Limb (tissue), 2 donors: ENCODE measurements around the gene DMRT1.

Source experiments
- DNase-seq, 2 donors: peaks; one replicate each; pipeline ENCODE4 v3.0.0-alpha.2; 2016; ENCODE audit errors: extremely low spot score in 2 of 2

The DMRT1 gene

DNA sequence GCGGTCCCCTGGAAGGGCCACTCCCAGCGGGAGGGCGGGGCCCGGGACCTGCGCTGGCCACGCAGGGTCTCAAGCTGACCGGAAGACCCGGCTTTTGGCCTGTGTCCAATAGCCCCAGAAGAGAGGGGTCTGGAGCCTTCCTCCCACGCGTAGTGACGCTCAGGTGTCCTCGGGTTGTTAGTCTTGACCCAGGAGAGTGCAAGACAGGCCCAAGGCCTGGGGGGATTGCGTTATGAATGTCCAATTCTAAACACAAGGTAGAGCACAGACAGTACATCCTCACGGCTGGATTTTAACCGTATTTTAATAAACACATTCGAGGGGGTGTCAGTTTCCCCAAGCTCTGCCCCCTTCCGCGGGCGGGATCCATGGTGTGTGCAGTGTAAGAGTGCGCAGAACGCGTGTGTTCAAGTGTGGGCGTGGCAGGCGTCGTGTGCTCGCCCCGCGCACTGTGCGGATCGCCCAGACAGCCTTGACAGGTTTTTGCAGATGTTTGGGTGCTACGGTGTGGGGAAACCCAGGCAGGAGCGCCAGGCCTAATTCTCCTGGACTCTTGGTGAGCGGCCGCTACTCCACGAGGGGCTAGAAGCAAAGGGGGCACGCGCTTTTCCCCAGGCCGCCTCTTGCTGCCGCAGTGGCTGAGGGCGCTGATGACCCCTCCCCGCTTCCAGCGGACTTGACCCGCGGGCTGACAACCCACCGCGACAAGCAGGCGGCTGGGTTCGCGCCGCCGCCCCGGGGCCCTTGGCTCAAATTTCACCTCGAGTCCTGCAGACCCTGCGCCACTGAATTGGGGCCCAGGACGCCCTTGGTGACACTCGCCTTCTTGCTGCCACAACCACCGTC is 128.9 kb downstream of the DMRT1 start:
- DNase-seq: peak in 1 of 2 donors; percentile 49

DNA sequence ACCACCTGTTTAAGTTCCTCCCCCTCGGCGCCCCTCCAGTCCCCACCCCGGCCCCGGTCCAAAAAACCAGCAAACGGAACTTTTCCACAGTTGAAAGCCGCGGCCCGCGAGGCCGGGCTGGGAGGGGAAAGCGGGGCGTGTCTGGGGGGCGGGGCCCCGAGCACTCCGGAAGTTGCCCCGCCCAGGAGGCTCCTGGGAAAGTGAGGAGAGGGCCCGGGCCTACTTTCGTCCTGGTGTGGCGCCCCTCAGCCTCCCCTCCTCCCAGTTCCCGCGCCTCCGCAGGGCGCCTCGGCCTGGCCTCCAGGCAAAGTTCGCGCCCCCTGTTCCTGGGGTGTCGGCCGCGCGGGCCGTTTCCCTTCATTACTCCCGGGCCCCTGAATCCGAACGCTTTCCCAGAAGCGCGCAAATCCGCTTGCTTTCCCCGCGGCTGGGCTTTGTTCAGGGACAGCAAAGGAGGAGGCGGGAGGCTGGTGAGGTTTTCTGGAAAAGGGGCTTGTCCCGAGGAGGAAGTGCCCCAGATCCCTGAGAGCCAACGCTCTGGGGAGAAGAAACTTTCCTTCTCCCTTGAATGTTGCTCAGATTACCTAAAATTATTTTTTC is 130.5 kb downstream of the DMRT1 start:
- peak in 1 of 2 donors; percentile 74 for DNase-seq

DNA sequence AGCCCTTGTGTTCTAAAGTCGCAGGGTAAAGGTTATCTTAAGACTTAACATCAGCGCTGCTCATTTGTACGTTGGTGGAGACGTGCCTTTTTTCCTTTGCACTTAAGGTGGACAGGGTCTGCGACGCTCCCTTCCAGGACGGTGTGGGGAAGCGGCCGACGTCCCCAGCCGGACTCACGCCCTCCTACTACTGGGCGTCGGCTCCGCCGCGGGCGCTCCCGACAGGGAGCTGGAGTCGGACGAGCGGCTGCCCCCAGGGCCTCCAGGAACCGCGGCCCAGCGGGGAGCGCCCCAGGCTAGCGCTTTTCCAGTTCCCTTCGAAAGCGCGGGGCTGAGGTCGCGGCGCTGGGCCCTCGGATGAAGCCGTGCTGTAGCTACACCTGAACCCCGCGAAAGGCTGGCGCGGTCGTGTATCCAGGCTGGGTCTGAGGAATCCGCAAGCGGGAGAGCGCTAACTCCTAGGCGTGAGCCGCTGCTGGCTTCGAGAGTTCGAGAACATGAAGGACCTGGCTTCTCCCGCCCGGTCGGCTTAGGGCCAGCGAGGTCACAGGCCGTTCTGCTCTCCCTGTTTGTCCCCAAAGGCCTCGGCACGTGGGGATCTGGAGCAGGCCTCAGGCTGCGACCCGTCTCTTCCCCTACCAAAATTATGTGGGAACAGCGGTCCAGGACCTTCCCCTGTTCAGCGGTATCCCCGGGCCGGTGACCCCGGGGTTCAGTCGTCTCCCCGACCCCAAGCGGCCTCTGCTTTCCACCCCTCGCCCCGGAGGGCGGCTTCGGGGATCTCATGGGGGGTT is 131.2 kb downstream of the DMRT1 start:
- DNase-seq: peak in 1 of 2 donors; percentile 51

DNA sequence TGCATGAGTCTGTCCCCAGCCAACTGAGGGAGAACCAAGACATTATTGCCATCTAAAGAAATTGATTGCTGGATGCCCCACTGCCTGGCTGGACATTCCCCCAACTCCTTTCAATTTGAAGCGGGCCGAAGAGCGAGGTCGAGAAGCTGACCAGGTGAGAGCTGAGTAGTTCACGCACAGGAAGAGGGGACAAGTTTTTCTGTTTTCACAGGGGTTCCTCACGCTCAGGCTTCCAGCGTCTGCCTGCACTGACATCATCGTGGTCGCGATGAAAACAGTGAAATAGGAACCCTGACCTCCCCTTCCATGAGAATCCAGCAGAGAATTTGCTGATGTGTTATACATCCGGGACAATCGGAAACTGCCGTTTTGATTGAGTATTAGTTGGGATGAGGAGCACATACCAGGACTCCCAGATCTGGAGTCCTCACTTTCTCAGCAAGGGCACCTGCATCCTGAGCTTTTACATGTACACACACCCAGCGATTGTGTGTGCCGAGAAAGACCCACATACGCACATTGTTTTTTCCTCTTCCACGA is 131.9 kb downstream of the DMRT1 start:
- DNase-seq: no peak

DNA sequence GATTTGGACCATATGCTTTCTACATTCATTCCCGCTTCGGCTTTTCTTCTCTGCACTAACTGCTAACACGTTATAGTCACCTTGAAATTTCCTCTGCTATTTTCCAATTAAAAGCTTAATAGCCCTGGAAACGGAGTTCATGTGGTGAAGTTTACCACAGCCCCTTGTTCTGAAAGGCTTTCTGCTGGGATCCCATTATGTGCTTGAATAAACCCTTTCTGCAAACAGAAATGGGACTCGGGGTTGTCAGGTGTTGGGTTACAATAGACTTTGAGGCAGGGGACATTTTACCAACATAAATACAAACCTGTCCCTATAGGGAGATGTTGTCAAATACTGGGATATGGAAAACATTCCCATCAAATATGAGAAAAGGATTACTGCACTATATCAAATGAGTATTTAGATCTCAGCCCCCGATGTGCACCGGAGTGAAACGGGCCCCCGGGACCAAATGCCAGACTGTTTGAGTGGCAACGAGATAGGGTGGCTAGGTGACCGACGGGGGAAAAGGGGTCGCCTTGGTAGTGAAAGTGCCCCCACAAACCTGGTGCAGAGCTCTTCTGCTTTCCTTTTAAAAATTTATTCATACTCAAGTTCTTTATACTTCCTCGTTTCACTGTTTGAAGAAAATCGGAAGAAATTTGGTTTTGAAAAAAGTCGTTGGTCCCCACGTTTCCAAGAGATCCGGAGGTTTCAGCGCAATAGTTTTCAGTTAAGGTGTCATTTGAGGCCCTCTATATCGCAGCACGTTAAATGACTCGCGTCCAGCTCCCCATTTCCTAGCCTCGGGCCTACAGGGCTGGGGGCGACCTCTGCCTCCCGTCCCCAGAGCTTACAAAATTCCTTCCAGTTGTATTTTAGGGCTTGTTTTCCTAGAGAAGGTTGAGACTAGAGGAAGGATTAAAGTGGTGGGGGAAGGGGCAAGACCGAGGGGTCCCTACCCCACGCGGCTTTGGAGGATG is 132.8 kb downstream of the DMRT1 start:
- DNase-seq: no peak

DNA sequence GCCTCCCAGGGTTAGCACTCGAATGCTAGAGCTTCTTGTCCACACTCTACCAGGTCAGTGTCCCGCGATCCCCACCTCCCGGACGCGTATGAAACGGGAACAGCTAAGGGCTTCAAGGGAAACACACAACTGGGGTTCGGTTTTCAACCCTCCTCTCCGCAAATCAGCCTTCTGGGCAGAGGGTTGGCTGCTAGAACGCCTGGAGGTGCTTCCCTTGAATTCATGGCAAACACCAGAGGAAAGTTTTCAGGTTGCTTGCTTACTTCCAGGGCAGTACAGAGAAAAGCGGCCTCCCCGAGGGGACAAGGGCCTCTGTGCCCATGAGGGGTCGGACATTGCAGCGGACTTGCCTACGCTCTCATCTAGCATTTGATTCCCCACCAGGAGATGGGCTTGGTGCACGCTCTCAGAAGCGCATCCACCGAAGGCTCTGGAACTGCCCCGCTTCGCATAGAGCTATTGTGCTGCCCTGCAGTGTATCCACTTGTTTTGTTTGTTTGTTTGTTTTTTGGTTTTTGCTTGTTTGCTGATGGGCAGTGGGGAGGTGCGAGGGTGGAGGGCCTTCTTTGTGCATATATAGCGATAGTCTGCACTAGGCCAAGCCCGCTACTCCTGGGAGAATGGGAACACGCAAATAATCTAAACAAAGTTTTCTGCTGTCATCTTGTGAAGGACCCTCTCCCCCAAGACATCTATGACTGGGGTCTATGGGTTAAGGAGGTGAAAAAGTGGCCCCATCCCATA is 133.7 kb downstream of the DMRT1 start:
- DNase-seq: peak in 1 of 2 donors; percentile 54

DNA sequence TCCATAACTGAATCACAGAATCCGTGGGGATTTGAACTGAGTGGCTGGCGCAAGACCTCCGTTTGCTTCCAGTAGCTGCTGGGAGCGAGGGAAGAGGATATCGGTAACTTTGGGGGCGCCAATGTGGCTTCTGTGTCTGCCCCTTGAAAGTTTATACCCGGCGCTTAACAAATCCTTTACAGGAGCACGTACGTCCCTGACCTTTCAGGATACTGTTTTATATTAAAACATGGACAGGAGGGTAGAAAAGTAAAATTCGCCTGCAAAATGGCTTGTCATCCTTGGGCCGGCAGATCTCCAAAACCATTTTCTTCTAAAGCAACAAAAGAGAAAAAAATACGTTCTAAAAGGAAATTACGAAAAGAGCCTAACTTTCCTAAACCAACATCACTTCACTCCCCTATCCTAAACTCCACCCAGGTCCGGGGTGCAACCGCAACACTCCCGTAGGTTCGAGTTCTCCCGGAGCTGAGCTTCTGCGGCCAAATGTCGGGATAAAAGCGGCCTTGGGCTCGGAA is 134.3 kb downstream of the DMRT1 start:
- DNase-seq: peak in 1 of 2 donors; percentile 38

DNA sequence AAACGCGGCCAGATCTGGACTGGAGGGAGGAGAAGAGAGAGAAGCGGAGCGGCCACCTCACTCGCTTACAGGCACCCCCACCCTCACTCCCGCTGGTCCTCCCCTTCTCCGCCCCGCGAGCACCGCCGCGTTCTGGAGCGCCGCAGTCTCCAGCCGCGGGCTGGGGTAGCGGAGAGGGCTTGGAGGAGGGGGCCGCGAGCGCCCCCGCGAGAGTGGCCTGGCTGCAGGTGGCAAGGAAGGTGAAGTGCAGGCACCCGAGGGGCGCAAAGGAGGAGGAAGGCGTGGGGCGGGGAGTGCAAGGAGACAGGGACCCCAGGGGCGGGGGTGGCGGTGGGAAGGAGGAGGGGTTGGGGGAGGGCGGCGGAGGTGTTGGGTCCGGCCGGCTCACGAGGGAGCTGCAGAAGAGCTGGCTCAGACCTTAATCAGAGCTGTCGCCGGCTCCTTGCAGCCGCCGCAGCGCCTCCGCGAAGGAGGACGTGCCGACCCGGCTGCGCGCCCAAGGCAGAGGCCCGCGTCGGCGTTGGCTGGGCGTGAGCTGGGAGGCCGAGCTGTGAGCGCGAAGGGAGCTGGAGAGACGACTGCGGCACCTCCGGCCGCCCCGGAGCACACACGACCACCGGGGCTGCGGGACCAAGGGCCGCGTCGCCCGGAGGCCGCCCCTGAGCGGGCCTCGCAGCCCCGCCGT is 134.9 kb downstream of the DMRT1 start, which contains the start of gene DMRT3:
TSS of gene DMRT3 (plus strand) at position 398 of the 685 bp plus-strand sequence. CDS start 347 bp downstream, outside the sequence.
- peak in 1 of 2 donors; percentile 65 for DNase-seq

DNA sequence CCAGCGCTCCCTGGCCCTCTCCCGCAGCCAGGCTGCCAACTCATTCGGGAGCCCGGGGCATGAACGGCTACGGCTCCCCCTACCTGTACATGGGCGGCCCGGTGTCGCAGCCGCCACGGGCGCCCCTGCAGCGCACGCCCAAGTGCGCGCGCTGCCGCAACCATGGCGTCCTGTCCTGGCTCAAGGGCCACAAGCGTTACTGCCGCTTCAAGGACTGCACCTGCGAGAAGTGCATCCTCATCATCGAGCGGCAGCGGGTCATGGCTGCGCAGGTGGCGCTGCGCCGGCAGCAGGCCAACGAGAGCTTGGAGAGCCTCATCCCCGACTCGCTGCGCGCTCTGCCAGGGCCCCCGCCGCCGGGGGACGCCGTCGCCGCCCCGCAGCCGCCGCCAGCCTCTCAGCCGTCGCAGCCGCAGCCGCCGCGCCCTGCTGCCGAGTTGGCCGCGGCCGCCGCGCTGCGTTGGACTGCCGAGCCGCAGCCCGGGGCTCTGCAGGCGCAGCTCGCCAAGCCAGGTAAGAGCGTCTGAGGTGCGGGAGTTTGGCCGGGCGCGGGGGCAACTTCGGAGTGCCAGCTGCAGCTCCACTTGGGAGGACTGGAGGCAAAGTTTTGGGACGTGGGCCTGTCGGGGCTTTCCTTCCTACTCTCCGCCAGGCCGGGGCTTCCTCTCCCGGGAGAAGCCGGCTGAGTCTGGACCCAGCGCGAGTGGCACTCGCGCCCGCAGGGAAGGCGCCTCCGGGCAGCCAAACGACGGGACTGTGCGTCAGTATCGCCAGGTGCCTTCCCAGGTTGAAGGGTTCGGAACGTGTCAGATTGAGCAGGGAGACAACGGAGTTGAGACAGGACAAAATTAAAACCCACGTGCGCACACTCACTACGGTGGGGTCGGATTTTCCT is 135.7 kb downstream of the DMRT1 start:
- peak in 1 of 2 donors; percentile 57 for DNase-seq

DNA sequence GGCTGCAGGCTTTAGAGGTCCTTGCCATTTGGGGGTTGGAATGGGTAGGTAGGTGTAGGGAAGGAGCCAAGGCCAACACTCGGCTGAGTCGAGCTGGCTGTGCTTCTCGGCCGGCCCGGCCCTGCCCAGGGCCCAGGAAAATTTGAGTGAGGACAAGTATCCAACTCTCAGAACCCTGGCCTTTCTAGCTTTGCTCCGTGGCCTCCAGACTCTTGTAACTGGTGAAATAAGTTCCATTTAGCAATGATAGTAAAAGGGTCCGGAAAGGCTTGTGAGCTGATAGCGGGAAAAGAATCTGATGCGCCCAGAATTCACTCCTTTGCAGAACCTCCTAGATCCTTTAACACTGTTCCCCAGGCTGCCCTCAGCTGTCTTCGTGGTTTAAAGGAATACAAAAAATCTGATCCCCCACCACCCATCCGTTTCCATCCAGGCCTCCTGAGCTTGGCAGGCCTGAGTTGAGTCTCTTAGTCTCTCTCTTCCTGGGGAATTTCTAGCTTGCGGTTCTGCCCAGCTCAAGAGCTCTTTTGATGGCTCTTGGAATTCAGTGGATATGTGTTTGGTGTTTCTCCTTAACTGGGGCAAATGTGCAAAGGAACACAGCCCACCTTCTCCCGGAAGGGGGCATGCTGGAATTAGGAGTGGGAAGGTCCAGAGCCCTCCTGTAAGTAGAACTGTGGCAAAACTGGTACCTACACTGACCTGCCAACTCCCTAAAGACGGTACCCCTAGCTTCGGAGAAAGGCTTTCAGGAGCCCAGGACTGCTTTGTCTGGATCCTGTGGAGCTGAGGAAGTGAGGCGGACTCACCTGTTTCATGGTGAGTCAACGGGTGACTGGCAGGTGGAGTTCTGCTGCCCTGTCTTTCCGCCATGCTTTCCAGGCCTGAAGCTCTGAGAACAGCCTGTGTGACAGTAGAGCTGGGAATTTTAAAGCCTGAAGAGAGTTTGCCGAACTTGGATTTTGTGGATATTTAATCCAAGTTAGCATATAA is 136.6 kb downstream of the DMRT1 start:
- DNase-seq: peak in 1 of 2 donors; percentile 31

DNA sequence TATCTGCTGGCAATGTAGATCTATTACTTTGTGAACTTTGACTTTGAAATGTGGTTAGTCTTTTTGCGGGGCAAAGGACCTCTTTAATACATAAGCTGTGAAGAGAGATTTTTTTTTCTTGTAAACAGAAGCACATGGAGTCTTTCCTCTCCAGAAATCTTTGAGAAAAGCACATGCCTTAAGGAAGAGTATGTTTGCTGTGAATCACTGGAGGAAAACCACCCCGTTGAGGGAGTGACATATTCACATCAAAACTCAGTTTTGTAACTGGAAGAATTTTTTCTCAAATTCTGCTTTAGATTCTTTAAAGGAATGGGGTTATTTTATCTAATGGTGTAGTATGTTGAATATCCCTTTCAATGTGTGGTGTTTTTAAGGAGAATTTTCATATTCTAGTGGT is 138.5 kb downstream of the DMRT1 start:
- no peak for DNase-seq

DNA sequence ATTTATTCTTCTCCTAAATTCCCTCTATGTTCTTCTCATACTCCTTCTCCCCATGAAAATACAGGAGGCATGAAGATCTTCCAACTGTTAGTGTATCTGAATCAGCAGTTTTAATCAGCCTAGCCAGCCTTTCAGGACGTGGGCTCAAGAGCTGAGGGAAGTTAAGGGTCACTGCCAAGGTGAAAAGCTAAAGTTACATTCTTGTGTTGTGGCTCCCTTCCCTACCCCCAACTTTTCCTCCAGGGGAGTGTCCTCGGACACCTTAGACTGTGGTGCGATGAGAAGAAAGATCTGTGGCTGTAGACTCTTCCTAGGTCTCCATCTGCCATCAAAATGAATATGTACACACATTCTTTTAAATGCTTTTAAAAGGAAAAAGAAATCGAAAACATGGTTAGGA is 139.1 kb downstream of the DMRT1 start:
- DNase-seq: no peak

DNA sequence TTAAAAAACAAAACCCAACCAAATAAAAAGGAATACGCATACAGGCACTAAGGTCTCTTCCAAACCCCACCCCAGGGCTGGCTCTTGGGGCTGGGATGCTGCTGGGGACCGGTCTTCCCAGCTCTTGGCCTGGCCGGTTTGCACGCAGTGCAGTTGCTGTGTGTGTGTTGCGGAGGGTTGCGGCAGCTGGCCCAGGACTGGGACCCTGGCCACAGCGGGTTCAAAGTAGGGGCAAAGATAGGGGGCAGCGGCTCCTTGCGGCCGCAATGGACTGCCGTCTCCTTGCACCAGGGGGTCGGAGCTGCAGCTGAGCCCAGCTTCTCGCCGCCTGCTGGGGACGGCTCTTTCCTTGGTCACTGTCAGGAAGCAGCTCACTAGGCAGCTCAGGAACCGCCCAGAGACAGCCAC is 140.0 kb downstream of the DMRT1 start:
- DNase-seq: peak in 1 of 2 donors; percentile 44

DNA sequence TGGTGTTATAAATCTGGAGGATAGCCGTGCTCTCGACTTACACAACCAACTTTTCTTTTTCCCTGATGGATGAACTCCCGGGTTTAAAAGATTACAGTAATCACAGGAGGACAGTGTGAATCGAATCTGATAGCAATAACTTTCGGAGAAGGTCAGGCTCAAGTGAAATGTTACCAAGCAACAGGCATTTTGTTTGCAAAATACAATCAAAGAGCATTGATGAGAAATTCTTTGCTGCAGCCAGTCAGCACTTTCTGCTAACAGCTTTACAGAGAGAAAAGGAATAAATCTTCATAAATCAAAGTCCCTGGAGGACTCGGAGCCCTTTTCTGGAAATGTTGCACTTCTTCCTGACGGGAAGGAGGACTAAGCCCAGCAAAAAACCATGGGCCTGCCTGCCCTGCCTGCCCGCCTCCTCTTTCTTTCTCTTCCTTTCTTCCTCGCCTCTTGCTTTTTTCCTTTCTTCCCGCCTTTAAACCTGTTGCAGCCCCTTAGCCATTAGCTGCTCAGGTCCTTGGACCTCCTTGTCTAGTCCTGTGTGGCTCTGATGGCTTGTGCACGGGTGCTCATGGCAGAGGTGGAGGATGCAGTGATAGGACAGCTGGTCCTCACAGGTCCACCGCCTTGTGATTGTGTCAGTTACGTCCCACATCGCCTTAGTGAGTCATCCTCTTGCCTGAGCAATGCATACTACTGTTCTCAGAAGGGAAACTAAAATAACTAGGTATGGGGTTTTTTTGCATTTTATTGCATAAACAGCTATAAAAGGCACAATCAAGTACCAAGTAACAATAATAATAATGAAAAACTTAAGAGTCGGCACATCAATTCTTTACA is 141.1 kb downstream of the DMRT1 start:
- no peak for DNase-seq

DNA sequence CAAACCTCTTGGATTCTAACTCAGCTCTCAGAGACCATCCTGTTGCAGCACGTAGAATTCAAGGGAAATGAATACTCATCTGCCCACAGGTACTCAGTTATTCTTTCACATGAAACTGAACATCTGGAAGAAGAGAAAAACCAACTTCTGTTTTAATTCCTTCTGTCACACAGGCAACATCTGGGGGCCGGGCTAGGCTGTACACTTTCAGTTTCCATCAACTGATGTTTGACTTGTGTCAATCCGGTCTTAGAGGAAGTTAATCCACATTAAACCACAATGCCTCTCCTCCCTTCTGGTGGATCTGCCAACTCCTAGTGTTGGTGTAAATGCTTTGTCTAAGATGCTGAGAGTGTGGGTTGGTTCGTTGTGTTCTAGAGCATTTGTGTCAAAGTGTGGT is 152.5 kb downstream of the DMRT1 start:
- no peak for DNase-seq

DNA sequence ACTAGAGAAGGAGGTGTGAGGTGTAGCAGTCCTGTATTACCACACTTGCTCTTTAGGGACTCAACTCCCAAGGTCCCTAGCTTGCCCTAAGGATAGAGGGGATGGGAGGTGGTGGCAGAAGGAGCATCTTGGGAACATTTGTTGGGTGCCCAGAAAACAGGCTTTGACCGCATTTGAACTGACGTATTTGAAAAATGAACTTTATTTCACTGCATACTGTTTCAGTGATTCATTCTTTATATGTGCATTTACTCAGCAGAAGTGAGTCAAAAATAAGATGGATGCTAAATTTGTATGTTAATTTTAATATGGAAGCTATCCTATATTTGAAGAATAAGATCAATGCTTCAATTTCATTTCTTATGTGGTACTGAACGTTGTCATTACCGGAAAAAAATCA is 153.7 kb downstream of the DMRT1 start:
- no peak for DNase-seq
